Esophagus muscularis mucosa (tissue), 4 donors: Measurements from ENCODE around the gene CDCA5. TPM values are rescaled to one million over a fixed set of nuclear protein-coding genes. Genes with fewer than 3 reads are reported as not detected.

Experiments used
- DNase-seq: peaks from one replicate; pipeline ENCODE4 v3.0.0-alpha.2; 2017; ENCODE audit errors: extremely low spot score
- H3K27ac ChIP-seq, 4 donors: fragments of 200-600 bp; sonication (generic); replicated peaks in 1 of 4; 1 replicate in 3 of 4; 2 replicates in 1 of 4; pipeline ENCODE4 v1.5.1; 2016 to 2019; ENCODE audit warnings: mild to moderate bottlenecking in 1 of 4
- H3K27me3 ChIP-seq, 4 donors: fragments of 200-600 bp; sonication (generic); one replicate each; pipeline versions ENCODE4 v1.5.1 to v1.6.0; 2016 to 2019
- H3K36me3 ChIP-seq, 4 donors: fragments of 200-600 bp; sonication (generic); one replicate each; pipeline ENCODE4 v1.5.1; 2016 to 2019
- H3K4me1 ChIP-seq, 4 donors: fragments of 200-600 bp; sonication (generic); one replicate each; pipeline ENCODE4 v1.5.1; 2016 to 2019
- H3K4me3 ChIP-seq, 4 donors: fragments of 200-600 bp; sonication (generic); 1 replicate in 2 of 4; 2 replicates in 2 of 4; pipeline ENCODE4 v1.5.1; 2016 to 2019; ENCODE audit warnings: mild to moderate bottlenecking in 4 of 4, moderate library complexity in 1 of 4
- H3K9me3 ChIP-seq, 4 donors: fragments of 200-600 bp; sonication (generic); 1 replicate in 3 of 4; 2 replicates in 1 of 4; pipeline ENCODE4 v1.5.1; 2016 to 2019
- CTCF ChIP-seq, 3 experiments: fragments of 200-600 bp in 2 of 3; fragments of 450-650 bp in 1 of 3; sonication (generic) in 2 of 3; IDR thresholded peaks; one replicate each; pipeline ENCODE4 v1.5.1; 2017 to 2019; ENCODE audit warnings: antibody characterized with exemption in 3 of 3, mild to moderate bottlenecking in 2 of 3, moderate library complexity in 1 of 3
- EP300 ChIP-seq: sonication (generic); formaldehyde crosslinking; IDR thresholded peaks from one replicate; pipeline ENCODE4 v1.6.1; 2017; ENCODE audit warnings: antibody characterized with exemption
- POLR2A ChIP-seq: fragments of 450-650 bp; IDR thresholded peaks from one replicate; pipeline ENCODE4 v1.6.1; 2017; ENCODE audit warnings: antibody characterized with exemption, moderate library complexity, mild to moderate bottlenecking, low read depth
- POLR2AphosphoS5 ChIP-seq, 2 donors: sonication (generic); formaldehyde crosslinking; IDR thresholded peaks; one replicate each; pipeline ENCODE4 v1.6.1; 2017; ENCODE audit warnings: antibody characterized with exemption in 2 of 2
- WGBS: methylation state at CpG from one replicate; pipeline ENCODE4 v1.1.5; 2018; 5-methylcytosine and 5-hydroxymethylcytosine counted together
- intact Hi-C: fragments of 100-400 bp; cut with DNase I; formaldehyde crosslinking; loops from one replicate; pipeline ENCODE4 v1.15.1; 2023
- total RNA-seq, 4 donors: library from RNA; depleted of rRNA; stranded (reverse); fragments of >200 nt; gene quantifications; one replicate each; pipeline versions ENCODE4 v1.1.0 to v1.2.1, GENCODE V29; 2016

The CDCA5 gene
- total RNA-seq, 4 donors from 2014 or later, result 0.33 to 1.1 (median 0.38) TPM

- 94% methylated on average over 13 of the region's 15 CpGs for WGBS
- Histone ChIP-seq H3K36me3 (peaks cover 22 to 51% (median 50%) of the 10 kb centered on the region in 4 donors), H3K27me3 (no peaks in the 10 kb centered on the region), H3K4me1 (peaks cover 17 to 24% (median 21%) of the 10 kb centered on the region in 4 donors), H3K27ac (no peak overlapping the region), H3K4me3 (no peak overlapping the region), H3K9me3 (no peaks in the 10 kb centered on the region)
- intact Hi-C loops, result no loop called here
- DNase-seq, result no peak
- no peak for TF ChIP-seq EP300
- no peak for TF ChIP-seq CTCF (IDR thresholded peaks at IDR 0.05)
- no peak for TF ChIP-seq POLR2AphosphoS5 (IDR thresholded peaks at IDR 0.05)
- TF ChIP-seq POLR2A, result no peak
Measured at GRCh38 chr11:65087827-65088226, 4.0 kb upstream of the CDCA5 start.

- no peak for DNase-seq
- Histone ChIP-seq H3K9me3 (no peaks in the 10 kb centered on the region), H3K4me3 (no peak overlapping the region), H3K4me1 (peaks cover 17 to 24% (median 21%) of the 10 kb centered on the region in 4 donors), H3K27me3 (no peaks in the 10 kb centered on the region), H3K36me3 (peaks cover 22 to 51% (median 50%) of the 10 kb centered on the region in 4 donors), H3K27ac (no peak overlapping the region)
- TF ChIP-seq POLR2A (no peak), POLR2AphosphoS5 (IDR thresholded peaks at IDR 0.05) (no peak), EP300 (no peak), CTCF (IDR thresholded peaks at IDR 0.05) (no peak)
- intact Hi-C loops, result no loop called here
- 86% methylated on average over 11 of the region's 11 CpGs for WGBS
Measured at GRCh38 chr11:65087216-65087615, 3.4 kb upstream of the CDCA5 start.

DNA sequence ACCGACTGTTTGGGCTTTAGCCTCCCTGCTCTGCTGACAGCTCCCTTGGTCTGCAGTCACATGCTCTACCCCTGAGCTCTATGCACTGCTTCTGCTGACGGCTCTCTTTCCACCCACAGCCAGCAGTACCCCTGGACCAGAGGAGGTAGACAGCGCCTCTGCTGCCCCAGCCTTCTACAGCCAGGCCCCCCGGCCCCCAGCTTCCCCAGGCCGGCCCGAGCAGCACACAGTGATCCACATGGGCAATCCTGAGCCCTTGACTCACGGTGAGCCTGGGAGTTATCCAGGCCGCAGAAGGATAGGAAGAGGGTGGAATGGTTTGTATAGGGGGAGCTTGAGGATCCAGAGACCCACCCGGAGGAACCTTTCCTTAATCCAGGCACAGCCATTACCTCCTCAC, 3.0 kb upstream of the CDCA5 start:
- intact Hi-C loops, result no loop called here
- H3K4me3 ChIP-seq, result no peak overlapping the region
- H3K4me1 ChIP-seq, result peaks cover 17 to 24% (median 21%) of the 10 kb centered on the region in 4 donors
- H3K36me3 ChIP-seq, result peaks cover 22 to 51% (median 50%) of the 10 kb centered on the region in 4 donors
- DNase-seq, result no peak
- H3K9me3 ChIP-seq, result no peaks in the 10 kb centered on the region
- TF ChIP-seq POLR2A (no peak), EP300 (no peak), POLR2AphosphoS5 (IDR thresholded peaks at IDR 0.05) (no peak), CTCF (IDR thresholded peaks at IDR 0.05) (no peak)
- WGBS, result 92% methylated on average over 8 of the region's 9 CpGs
- H3K27me3 ChIP-seq, result no peaks in the 10 kb centered on the region
- H3K27ac ChIP-seq, result no peak overlapping the region

- H3K27ac ChIP-seq, result no peak overlapping the region
- peaks cover 22 to 51% (median 50%) of the 10 kb centered on the region in 4 donors for H3K36me3 ChIP-seq
- WGBS, result 90% methylated on average over 4 of the region's 4 CpGs
- intact Hi-C loops, result no loop called here
- H3K9me3 ChIP-seq, result no peaks in the 10 kb centered on the region
- no peak overlapping the region for H3K4me3 ChIP-seq
- no peak for DNase-seq
- TF ChIP-seq POLR2AphosphoS5 (IDR thresholded peaks at IDR 0.05), result no peak
- no peak for TF ChIP-seq CTCF (IDR thresholded peaks at IDR 0.05)
- no peak for TF ChIP-seq POLR2A
- no peak for TF ChIP-seq EP300
- H3K27me3 ChIP-seq, result no peaks in the 10 kb centered on the region
- H3K4me1 ChIP-seq, result peaks cover 17 to 24% (median 21%) of the 10 kb centered on the region in 4 donors
Measured at GRCh38 chr11:65085446-65085845, 1.6 kb upstream of the CDCA5 start.
